Aorta (tissue), 5 donors: ENCODE results near the gene TSC22D2. TPM values are rescaled to one million over a fixed set of nuclear protein-coding genes. Genes with fewer than 3 reads are reported as not detected.

Experiments
- ATAC-seq: fragments of 200-7000 bp; cut with Tn5 transposase; one replicate; pipeline ENCODE4 v1.9.1; 2022; ENCODE audit warnings: moderate library complexity; ENCODE audit not compliant: low FRiP score
- DNase-seq, 2 donors: peaks; one replicate each; pipeline ENCODE4 v3.0.0-alpha.2; 2020
- H3K27ac ChIP-seq, 2 donors: one replicate each; pipeline ENCODE4 v1.5.1; 2013; ENCODE audit warnings: low read length in 2 of 2, mild to moderate bottlenecking in 2 of 2, moderate library complexity in 2 of 2, control low read depth in 1 of 2, inconsistent platforms in 1 of 2, low read depth in 1 of 2
- H3K27me3 ChIP-seq, 2 donors: one replicate each; pipeline ENCODE4 v1.6.1; 2013; ENCODE audit warnings: control low read depth in 1 of 2, low read length in 1 of 2, mild to moderate bottlenecking in 1 of 2, moderate library complexity in 1 of 2; ENCODE audit not compliant: insufficient read depth in 2 of 2, control insufficient read depth in 1 of 2
- H3K36me3 ChIP-seq, 2 donors: one replicate each; pipeline ENCODE4 v1.6.1; 2013; ENCODE audit warnings: control low read depth in 1 of 2, low read length in 1 of 2, mild to moderate bottlenecking in 1 of 2; ENCODE audit not compliant: insufficient read depth in 2 of 2, control insufficient read depth in 1 of 2
- H3K4me1 ChIP-seq, 2 donors: one replicate each; pipeline ENCODE4 v1.6.1; 2013; ENCODE audit warnings: low read length in 2 of 2, control low read depth in 1 of 2, mild to moderate bottlenecking in 1 of 2, moderate library complexity in 1 of 2; ENCODE audit not compliant: insufficient read depth in 2 of 2, control insufficient read depth in 1 of 2
- H3K4me3 ChIP-seq, 2 donors: one replicate each; pipeline ENCODE4 v1.5.1; 2013; ENCODE audit warnings: low read length in 2 of 2, control low read depth in 1 of 2, mild to moderate bottlenecking in 1 of 2
- H3K9me3 ChIP-seq: one replicate; pipeline ENCODE4 v1.6.1; 2013; ENCODE audit warnings: mild to moderate bottlenecking, low read length; ENCODE audit not compliant: control insufficient read depth
- WGBS, 2 donors: extraction: QIAGEN DNeasy Blood & Tissue Kit; methylation state at CpG; one replicate each; pipeline ENCODE4 v1.1.7; 2013; 5-methylcytosine and 5-hydroxymethylcytosine counted together
- intact Hi-C, 2 donors: fragments of 100-400 bp; cut with DNase I; formaldehyde crosslinking; loops; one replicate each; pipeline versions ENCODE4 v1.14.2 to v1.15.0; 2022
- polyA plus RNA-seq, 2 donors: library from polyadenylated mRNA; stranded (reverse); fragments of 200-250 nt; gene quantifications; one replicate each; pipeline ENCODE4 v1.2.3, GENCODE V29; 2013
- total RNA-seq, 2 donors: library from RNA; stranded (reverse); fragmentation: NEBNext Ultra II Directional; extraction: Animal tissue kit (Norgen Biotek cat#: 25700); gene quantifications; one replicate each; pipeline ENCODE4 v1.2.1, GENCODE V29; 2021
- donor health status: healthy with polysubstance abuse.
- donor health status: Bipolar disorder and iron deficiency.
- donor health status: DM: no; HTN: no; CAD: no.
- donor health status: DM: no; HTN: no; CAD: no.
- donor health status: DM: yes; HTN: yes; CAD: no.

Gene TSC22D2
- total and polyA plus RNA-seq, 4 donors = 10.6 to 64.7 (median 27.7) TPM

DNA sequence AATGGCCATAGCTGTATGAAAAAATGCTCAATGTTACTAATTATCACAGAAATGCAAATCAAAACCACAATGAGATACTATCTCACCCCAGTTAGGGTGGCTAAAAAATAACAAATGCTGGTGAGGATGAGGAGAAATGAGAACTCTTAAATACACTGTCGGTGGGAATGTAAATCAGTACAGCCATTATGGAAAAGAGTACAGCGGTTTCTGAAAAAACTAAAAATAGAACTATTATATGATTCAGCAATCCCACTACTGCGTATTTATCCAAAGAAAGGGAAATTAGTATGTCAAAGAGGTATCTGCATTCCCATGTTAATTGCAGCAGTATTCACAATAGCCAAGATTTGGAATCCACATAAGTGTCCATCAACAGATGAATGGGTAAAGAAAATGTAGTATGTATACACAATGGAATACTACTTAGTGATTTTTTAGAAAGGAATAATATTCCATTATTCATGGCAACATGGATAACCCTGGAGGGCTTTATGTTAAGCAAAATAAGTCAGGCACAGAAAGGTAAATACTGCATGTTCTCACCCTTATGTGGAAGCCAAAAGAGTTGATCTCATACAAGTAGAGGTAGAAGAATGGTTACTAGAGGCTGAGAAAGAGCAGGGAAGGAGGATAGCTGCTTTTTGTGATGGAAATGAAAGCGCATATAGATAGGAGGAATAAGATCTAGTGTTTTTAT lies 103.2 kb downstream of the TSC22D2 start:
- no peaks in the 10 kb centered on the region for H3K9me3 ChIP-seq
- no peak overlapping the region for H3K4me3 ChIP-seq
- no peaks in the 10 kb centered on the region for H3K27me3 ChIP-seq
- 70 to 79% methylated on average over 4 of the region's 4 CpGs for WGBS, 2 donors
- intact Hi-C loops = no loop called here
- no peak overlapping the region for H3K27ac ChIP-seq
- ATAC-seq (no peak), DNase-seq (no peak)
- H3K4me1 ChIP-seq = no peaks in the 10 kb centered on the region
- H3K36me3 ChIP-seq = no peaks in the 10 kb centered on the region

DNA sequence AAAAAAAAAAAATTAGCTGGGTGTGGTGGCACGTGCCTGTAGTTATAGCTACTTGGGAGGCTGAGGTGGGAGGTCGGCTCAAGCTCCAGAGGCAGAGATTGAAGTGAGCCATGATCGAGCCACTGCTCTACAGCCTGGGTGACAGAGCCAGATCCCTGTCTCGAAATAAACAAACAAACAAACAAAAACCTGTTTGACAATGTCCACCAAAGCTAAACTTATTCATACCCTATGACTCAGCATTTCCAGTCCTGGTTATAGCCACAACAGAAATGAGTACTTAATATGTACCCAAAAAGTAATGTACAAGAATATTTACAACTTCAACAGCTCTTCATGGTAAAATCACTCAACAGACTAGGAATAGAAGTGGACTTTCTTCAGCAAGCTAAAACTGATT lies 107.1 kb downstream of the TSC22D2 start:
- H3K9me3 ChIP-seq = no peaks in the 10 kb centered on the region
- intact Hi-C loops = no loop called here
- DNase-seq (no peak), ATAC-seq (no peak)
- no peaks in the 10 kb centered on the region for H3K27me3 ChIP-seq
- H3K36me3 ChIP-seq = no peaks in the 10 kb centered on the region
- H3K4me1 ChIP-seq = no peaks in the 10 kb centered on the region
- no peak overlapping the region for H3K4me3 ChIP-seq
- WGBS, 2 donors = 95 to 100% methylated on average over 4 of the region's 4 CpGs
- H3K27ac ChIP-seq = no peak overlapping the region

Other genes with a start within 250 kb of the TSC22D2 start
- 10 to 100 TPM; 74.4 to 78.8 TPM for gene SERP1, start 138.2 kb downstream of the TSC22D2 start, total RNA-seq
- gene SERP1, start 138.2 kb downstream of the TSC22D2 start, polyA plus RNA-seq = 10 to 100 TPM; 71.9 to 92.9 TPM
- 10 to 100 TPM; 72.8 to 82.7 TPM for gene EIF2A, start 138.5 kb downstream of the TSC22D2 start, total RNA-seq
- gene EIF2A, start 138.5 kb downstream of the TSC22D2 start, polyA plus RNA-seq = 10 to 100 TPM; 76.4 to 95.5 TPM
- gene SELENOT, start 195.0 kb downstream of the TSC22D2 start, total RNA-seq = 10 to 100 TPM; 73.2 to 93.0 TPM
- 10 to 100 TPM; 60.8 to 91.7 TPM for gene SELENOT, start 195.0 kb downstream of the TSC22D2 start, polyA plus RNA-seq